ENCODE data around the gene ZBTB7C. TPM values are rescaled to one million over a fixed set of nuclear protein-coding genes. Genes with fewer than 3 reads are reported as not detected.

The ZBTB7C gene
- total RNA-seq, 2 donors from 2014 or later: 25.1 to 36.4 TPM

DNA sequence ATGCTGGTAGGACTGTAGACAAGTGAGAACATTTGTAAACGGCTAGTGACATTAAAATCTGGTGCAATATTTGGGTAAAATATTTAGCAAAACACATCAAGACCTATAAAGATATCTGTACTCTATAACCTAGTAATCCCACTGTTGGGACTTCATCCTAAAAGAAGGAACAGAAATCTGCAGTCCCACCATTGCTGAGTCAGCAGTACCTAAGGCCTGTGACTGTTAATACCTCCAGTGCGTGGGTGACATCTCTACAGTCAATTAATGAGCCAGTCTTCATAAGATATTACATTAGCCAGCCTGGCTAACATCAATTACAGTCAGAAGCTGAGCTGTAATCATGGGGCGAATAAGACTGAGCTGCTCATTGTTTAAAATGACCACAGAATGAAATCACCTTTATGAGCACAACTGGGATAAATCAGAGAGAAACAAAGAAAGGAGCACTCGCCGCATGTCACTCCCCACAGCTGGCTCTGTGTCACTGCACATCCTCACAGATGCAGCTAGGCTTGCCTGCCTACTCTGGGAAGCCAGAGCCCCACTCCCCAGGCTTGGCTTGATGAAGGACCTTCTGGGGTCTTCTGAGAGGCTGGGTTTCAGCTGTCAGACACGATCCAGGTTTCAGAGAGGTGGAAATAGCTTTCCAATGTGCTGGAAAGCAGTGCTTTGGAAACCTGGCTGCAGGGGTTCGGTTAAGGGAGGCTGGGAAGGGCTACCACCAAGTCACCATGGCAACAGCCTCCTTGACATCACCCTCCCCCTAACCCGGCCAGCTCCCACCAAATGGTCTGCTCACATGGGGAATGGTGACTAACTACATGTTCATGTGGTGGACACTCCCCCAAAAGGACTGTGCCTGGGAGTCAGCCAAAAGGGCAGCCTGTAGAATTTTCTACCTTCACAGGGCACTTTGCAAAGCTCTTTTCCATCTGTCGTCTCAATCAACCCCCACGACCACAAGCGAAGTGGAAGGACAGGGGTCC is 145.0 kb downstream of the ZBTB7C start:
- Histone ChIP-seq H3K4me1 (no peaks in the 10 kb centered on the region), H3K27me3 (no peaks in the 10 kb centered on the region), H3K9me3 (no peaks in the 10 kb centered on the region), H3K4me3 (no peak overlapping the region), H3K9ac (ENCODE audit: low read depth in 2 of 2, low read length in 2 of 2) (no peak overlapping the region), H3K27ac (no peak overlapping the region), H3K36me3 (no peaks in the 10 kb centered on the region)
- no peak for DNase-seq
- intact Hi-C loops (cut with DNase I): no loop called here
- TF ChIP-seq, protein P1, sequence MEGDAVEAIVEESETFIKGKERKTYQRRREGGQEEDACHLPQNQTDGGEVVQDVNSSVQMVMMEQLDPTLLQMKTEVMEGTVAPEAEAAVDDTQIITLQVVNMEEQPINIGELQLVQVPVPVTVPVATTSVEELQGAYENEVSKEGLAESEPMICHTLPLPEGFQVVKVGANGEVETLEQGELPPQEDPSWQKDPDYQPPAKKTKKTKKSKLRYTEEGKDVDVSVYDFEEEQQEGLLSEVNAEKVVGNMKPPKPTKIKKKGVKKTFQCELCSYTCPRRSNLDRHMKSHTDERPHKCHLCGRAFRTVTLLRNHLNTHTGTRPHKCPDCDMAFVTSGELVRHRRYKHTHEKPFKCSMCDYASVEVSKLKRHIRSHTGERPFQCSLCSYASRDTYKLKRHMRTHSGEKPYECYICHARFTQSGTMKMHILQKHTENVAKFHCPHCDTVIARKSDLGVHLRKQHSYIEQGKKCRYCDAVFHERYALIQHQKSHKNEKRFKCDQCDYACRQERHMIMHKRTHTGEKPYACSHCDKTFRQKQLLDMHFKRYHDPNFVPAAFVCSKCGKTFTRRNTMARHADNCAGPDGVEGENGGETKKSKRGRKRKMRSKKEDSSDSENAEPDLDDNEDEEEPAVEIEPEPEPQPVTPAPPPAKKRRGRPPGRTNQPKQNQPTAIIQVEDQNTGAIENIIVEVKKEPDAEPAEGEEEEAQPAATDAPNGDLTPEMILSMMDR (IDR thresholded peaks at IDR 0.05): no peak

DNA sequence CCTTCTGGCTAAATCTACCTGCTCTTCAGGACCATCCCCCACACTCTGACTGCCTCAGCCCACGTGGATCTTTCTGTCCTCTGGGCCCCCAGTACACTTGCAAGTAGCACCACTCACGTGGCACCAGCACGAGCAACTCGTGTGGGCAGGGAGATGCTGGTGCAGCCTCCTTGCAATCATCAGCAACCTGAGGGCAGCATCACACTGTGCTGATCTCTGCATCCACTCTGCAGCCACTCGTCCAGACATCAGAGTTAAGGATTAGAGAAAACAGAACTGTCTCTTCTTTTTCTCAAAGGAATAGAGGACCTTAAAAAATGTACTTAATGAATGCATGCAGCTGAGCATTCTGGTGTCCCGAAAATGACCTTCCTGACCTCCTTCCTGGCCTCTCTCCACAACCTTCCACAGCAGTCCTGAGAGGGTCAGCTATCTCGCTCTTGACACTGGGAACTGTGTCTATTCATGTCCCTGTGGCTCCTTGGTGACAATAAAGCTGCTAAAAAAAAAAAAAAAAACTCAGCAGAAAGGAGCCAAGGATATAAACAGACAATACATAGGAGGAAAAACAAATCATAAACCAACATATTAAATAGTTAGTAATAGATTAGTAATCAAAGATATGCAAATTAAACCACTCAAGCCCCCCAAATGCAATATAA is 145.9 kb downstream of the ZBTB7C start:
- Histone ChIP-seq H3K9ac (ENCODE audit: low read depth in 2 of 2, low read length in 2 of 2) (no peak overlapping the region), H3K36me3 (no peaks in the 10 kb centered on the region), H3K4me1 (no peaks in the 10 kb centered on the region), H3K4me3 (no peak overlapping the region), H3K27ac (no peak overlapping the region), H3K27me3 (no peaks in the 10 kb centered on the region), H3K9me3 (no peaks in the 10 kb centered on the region)
- intact Hi-C loops (cut with DNase I): no loop called here
- TF ChIP-seq, protein P1 (IDR thresholded peaks at IDR 0.05): no peak
- DNase-seq: no peak

DNA sequence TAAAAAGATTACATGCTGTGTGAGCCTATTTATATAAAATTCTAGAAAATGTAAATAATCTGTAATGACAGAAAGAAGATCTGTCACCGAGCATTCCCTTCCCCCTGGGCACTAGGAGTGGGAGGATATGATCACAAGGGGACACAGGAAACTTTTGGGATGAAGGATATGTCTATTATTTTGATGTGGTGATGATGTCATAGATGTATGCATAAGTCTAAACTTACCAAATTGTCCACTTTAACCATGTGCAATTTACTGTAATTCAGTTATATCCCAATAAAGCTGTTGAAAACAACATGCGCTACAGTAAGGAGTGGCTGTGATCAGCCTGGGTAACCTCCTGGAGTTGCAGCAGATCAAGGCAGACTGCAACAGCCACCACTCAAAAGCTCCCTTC is 148.9 kb downstream of the ZBTB7C start:
- Histone ChIP-seq H3K9me3 (no peaks in the 10 kb centered on the region), H3K27ac (no peak overlapping the region), H3K36me3 (no peaks in the 10 kb centered on the region), H3K4me3 (no peak overlapping the region), H3K4me1 (no peaks in the 10 kb centered on the region), H3K9ac (ENCODE audit: low read depth in 2 of 2, low read length in 2 of 2) (no peak overlapping the region), H3K27me3 (no peaks in the 10 kb centered on the region)
- TF ChIP-seq, protein P1 (IDR thresholded peaks at IDR 0.05): no peak
- intact Hi-C loops (cut with DNase I): no loop called here
- DNase-seq: no peak

DNA sequence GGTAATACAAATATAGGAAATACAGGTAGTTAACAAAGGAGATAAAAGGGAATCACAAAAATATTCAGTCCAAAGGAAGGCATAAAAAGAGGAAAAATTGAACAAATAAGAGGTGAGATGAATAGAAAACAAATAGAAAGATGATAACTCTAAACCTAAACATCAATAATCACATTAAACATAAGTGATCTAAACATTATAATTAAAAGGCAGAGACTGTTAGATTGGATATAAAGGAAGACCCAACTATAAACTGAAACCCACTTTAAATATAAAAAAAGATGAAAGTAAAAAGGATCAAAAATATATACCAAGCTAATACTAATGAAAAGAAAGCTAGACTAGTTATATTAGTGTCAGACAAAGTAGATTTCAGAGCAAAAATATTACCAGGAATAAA is 152.3 kb downstream of the ZBTB7C start:
- TF ChIP-seq, protein P1 (IDR thresholded peaks at IDR 0.05): no peak
- no peaks in the 10 kb centered on the region for H3K4me1 ChIP-seq
- H3K9me3 ChIP-seq: no peaks in the 10 kb centered on the region
- no peak overlapping the region for H3K27ac ChIP-seq
- no peak overlapping the region for H3K9ac ChIP-seq (ENCODE audit: low read depth in 2 of 2, low read length in 2 of 2)
- no peaks in the 10 kb centered on the region for H3K27me3 ChIP-seq
- intact Hi-C loops (cut with DNase I): no loop called here
- no peak overlapping the region for H3K4me3 ChIP-seq
- DNase-seq: no peak
- no peaks in the 10 kb centered on the region for H3K36me3 ChIP-seq

DNA sequence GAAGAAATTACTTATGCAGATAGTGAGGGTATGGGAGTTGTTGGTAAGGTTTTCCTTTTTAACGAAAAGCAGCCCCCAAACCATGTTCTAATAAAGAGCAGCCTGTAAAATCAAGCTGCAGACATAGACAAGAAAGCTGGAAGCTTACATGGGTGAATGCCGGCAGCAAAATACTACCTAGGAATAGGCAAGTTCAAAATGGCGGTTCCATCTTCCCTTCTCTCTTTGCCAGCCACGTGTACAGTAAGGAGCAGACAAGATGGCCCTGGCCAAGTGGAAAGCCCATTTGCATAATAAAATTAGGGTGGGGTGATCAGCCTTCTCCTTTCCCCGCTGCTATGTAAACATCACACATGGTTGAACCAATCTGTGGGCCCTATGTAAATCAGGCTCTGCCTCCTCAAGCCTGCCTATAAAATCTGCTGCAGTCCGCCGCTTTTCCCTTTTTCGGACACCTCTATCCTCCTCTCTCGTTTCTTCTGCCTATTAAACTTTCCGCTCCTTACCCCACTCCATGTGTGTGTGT is 155.0 kb downstream of the ZBTB7C start:
- no peak for DNase-seq
- Histone ChIP-seq H3K4me1 (no peaks in the 10 kb centered on the region), H3K36me3 (no peaks in the 10 kb centered on the region), H3K27me3 (no peaks in the 10 kb centered on the region), H3K27ac (no peak overlapping the region), H3K4me3 (no peak overlapping the region), H3K9me3 (no peaks in the 10 kb centered on the region), H3K9ac (ENCODE audit: low read depth in 2 of 2, low read length in 2 of 2) (no peak overlapping the region)
- TF ChIP-seq, protein P1 (IDR thresholded peaks at IDR 0.05): no peak
- intact Hi-C loops (cut with DNase I): no loop called here

Data from colonic mucosa (tissue), 4 donors.